HCT116 (cell line): ENCODE measurements around the gene ADAMTS20. TPM values are rescaled to one million over a fixed set of nuclear protein-coding genes. Genes with fewer than 3 reads are reported as not detected.

Source experiments
- ATAC-seq: fragments of 200-7000 bp; cut with Tn5 transposase; 2 replicates; pipeline ENCODE4 v1.9.1; 2020; ENCODE audit warnings: mild to moderate bottlenecking, moderate library complexity
- BruUV-seq: library from RNA; stranded (reverse); fragments of 400-500 nt; replicated peaks from 2 replicates; lab custom pipeline; 2021; lab: Mats Ljungman, UMichigan
- CTCF ChIA-PET: fragments of 300-600 bp; sonication (Branson Sonifier 250); formaldehyde crosslinking; loops from one replicate; lab custom pipeline; 2021; ENCODE audit warnings: antibody characterized with exemption; lab: Charles Lee
- POLR2A ChIA-PET: fragments of 300-600, 350-600 bp; sonication (Branson Sonifier 250); formaldehyde crosslinking; loops from one replicate; lab custom pipeline; 2021; ENCODE audit warnings: antibody characterized with exemption; lab: Charles Lee
- RAD21 ChIA-PET, 2 experiments: fragments of 300-600 bp; sonication (Branson Sonifier 250); formaldehyde crosslinking; loops; one replicate each; lab custom pipeline; 2023; ENCODE audit warnings: low total read pairs in 2 of 2; ENCODE audit not compliant: uncharacterized antibody in 2 of 2, unreplicated experiment in 2 of 2, low non-redundant PET in 1 of 2; lab: Charles Lee
- DNase-seq: peaks from one replicate; pipeline ENCODE4 v3.0.0-alpha.2; 2010; ENCODE audit warnings: low read depth, low spot score
- H2AFZ ChIP-seq: fragments of 200-600 bp; shearing (Covaris generic), sonication (generic); 2 replicates; pipeline ENCODE4 v1.6.1; 2017; ENCODE audit warnings: low read depth, mixed run types, mixed read lengths, antibody characterized with exemption, low read length; ENCODE audit not compliant: poor library complexity, severe bottlenecking
- H3K27ac ChIP-seq: 2 replicates; pipeline ENCODE4 v1.5.1; 2012; ENCODE audit warnings: low read depth, low read length
- H3K27me3 ChIP-seq: fragments of 200-600 bp; sonication (generic); 2 replicates; pipeline ENCODE4 v1.6.1; 2016; ENCODE audit warnings: mixed run types, low read length, mixed read lengths; ENCODE audit not compliant: insufficient read depth
- H3K36me3 ChIP-seq, 2 experiments: fragments of 200-500 bp in 1 of 2; fragments of 200-600 bp in 1 of 2; sonication (Bioruptor generic) in 1 of 2; sonication (generic) in 1 of 2; 2 replicates each; pipeline versions ENCODE4 v1.5.1 to v1.6.1; 2014 to 2016; ENCODE audit warnings: low read length in 2 of 2, inconsistent platforms in 1 of 2, mixed read lengths in 1 of 2, mixed run types in 1 of 2; ENCODE audit not compliant: insufficient read depth in 2 of 2, control insufficient read depth in 1 of 2
- H3K4me1 ChIP-seq, 2 experiments: fragments of 200-600 bp in 1 of 2; sonication (generic) in 1 of 2; 2 replicates each; pipeline versions ENCODE4 v1.5.1 to v1.6.1; 2012 to 2017; ENCODE audit warnings: low read length in 2 of 2, inconsistent platforms in 1 of 2, mild to moderate bottlenecking in 1 of 2, mixed read lengths in 1 of 2, mixed run types in 1 of 2, moderate library complexity in 1 of 2; ENCODE audit not compliant: insufficient read depth in 2 of 2, control insufficient read depth in 1 of 2
- H3K4me2 ChIP-seq: fragments of 200-600 bp; sonication (generic); 2 replicates; pipeline ENCODE4 v1.6.1; 2017; ENCODE audit warnings: mixed run types, low read length, mixed read lengths
- H3K4me3 ChIP-seq, 2 experiments: fragments of 200-600 bp in 1 of 2; sonication (generic) in 1 of 2; replicated peaks in 1 of 2; 2 replicates each; pipeline ENCODE4 v1.5.1; 2011 to 2016; ENCODE audit warnings: low read length in 2 of 2, control low read depth in 1 of 2, low read depth in 1 of 2, mild to moderate bottlenecking in 1 of 2, mixed read lengths in 1 of 2, mixed run types in 1 of 2
- H3K79me2 ChIP-seq: fragments of 200-600 bp; sonication (generic); 2 replicates; pipeline ENCODE4 v1.6.1; 2017; ENCODE audit warnings: mild to moderate bottlenecking, mixed run types, low read length, moderate library complexity, mixed read lengths; ENCODE audit not compliant: insufficient read depth
- H3K9ac ChIP-seq: fragments of 200-600 bp; sonication (generic); 2 replicates; pipeline ENCODE4 v1.6.1; 2016; ENCODE audit warnings: low read length, mixed read lengths
- H3K9me2 ChIP-seq: fragments of 200-600 bp; sonication (generic), shearing (Covaris generic); 2 replicates; pipeline ENCODE4 v1.6.1; 2017; ENCODE audit warnings: mixed run types, mild to moderate bottlenecking, moderate library complexity; ENCODE audit not compliant: insufficient read depth
- H3K9me3 ChIP-seq, 2 experiments: fragments of 200-500 bp in 1 of 2; fragments of 200-600 bp in 1 of 2; sonication (Bioruptor generic) in 1 of 2; sonication (generic) in 1 of 2; 2 replicates each; pipeline ENCODE4 v1.6.1; 2014 to 2017; ENCODE audit warnings: low read length in 2 of 2, mixed read lengths in 2 of 2, inconsistent platforms in 1 of 2, low read depth in 1 of 2, mild to moderate bottlenecking in 1 of 2, mixed run types in 1 of 2, moderate library complexity in 1 of 2; ENCODE audit not compliant: control insufficient read depth in 1 of 2, insufficient read depth in 1 of 2
- H4K20me1 ChIP-seq: fragments of 200-600 bp; sonication (generic), shearing (Covaris generic); 2 replicates; pipeline ENCODE4 v1.6.1; 2017; ENCODE audit warnings: mixed run types, mild to moderate bottlenecking, moderate library complexity; ENCODE audit not compliant: insufficient read depth
- CBX3 ChIP-seq: IDR thresholded peaks from 2 replicates; pipeline ENCODE4 v1.6.1; 2012; ENCODE audit warnings: low read depth
- EGR1 ChIP-seq: IDR thresholded peaks from 2 replicates; pipeline ENCODE4 v1.6.1; 2012; ENCODE audit warnings: low read depth
- ELF1 ChIP-seq: IDR thresholded peaks from 2 replicates; pipeline ENCODE4 v1.6.1; 2012; ENCODE audit warnings: low read depth, borderline replicate concordance
- EZH2 ChIP-seq: fragments of 200-600 bp; sonication (generic); IDR thresholded peaks from 2 replicates; pipeline ENCODE4 v1.6.1; 2017; ENCODE audit warnings: antibody characterized with exemption, mixed run types
- EZH2phosphoT487 ChIP-seq: fragments of 200-600 bp; IDR thresholded peaks from 2 replicates; pipeline ENCODE4 v1.6.1; 2018; ENCODE audit warnings: antibody characterized with exemption, borderline replicate concordance
- FOSL1 ChIP-seq: IDR thresholded peaks from 2 replicates; pipeline ENCODE4 v1.6.1; 2012; ENCODE audit warnings: low read depth
- JUND ChIP-seq: IDR thresholded peaks from 2 replicates; pipeline ENCODE4 v1.6.1; 2012
- MAX ChIP-seq: IDR thresholded peaks from 2 replicates; pipeline ENCODE4 v1.6.1; 2012
- POLR2A ChIP-seq: IDR thresholded peaks from 2 replicates; pipeline ENCODE4 v1.7.0; 2011; ENCODE audit warnings: borderline replicate concordance; ENCODE audit not compliant: insufficient read depth, insufficient read length; ENCODE audit errors: extremely low read depth
- POLR2AphosphoS5 ChIP-seq: IDR thresholded peaks from 2 replicates; pipeline ENCODE4 v1.6.1; 2011; ENCODE audit warnings: mild to moderate bottlenecking, low read depth, low read length, moderate library complexity
- REST ChIP-seq: IDR thresholded peaks from 2 replicates; pipeline ENCODE4 v1.6.1; 2012; ENCODE audit warnings: low read depth
- YY1 ChIP-seq: IDR thresholded peaks from 2 replicates; pipeline ENCODE4 v1.6.1; 2011; ENCODE audit warnings: low read length, low read depth, moderate library complexity, mild to moderate bottlenecking; ENCODE audit not compliant: insufficient replicate concordance; ENCODE audit errors: extremely low read depth
- ZBTB33 ChIP-seq: IDR thresholded peaks from 2 replicates; pipeline ENCODE4 v1.6.1; 2011; ENCODE audit warnings: mild to moderate bottlenecking, low read length, moderate library complexity; ENCODE audit not compliant: insufficient replicate concordance; ENCODE audit errors: extremely low read depth
- intact Hi-C: fragments of 100-400 bp; cut with micrococcal nuclease; formaldehyde crosslinking; loops from 2 replicates; pipeline ENCODE4 v1.10.0; 2022
- total RNA-seq: library from RNA; stranded (reverse); gene quantifications from one replicate; pipeline ENCODE4 v1.2.1, GENCODE V29; 2021; ENCODE audit not compliant: unreplicated experiment

The ADAMTS20 gene
- total RNA-seq, 1 experiment from 2014 or later, result not detected

GRCh38 chr12:43370263-43370662, 181.7 kb downstream of the ADAMTS20 start (continued):
- no peak for TF ChIP-seq REST

- Histone ChIP-seq H3K36me3 (no peaks in the 10 kb centered on the region), H3K4me1 (peaks cover 8 to 10% of the 10 kb centered on the region in 2 experiments), H2AFZ (peak overlapping the region; percentile 94), H3K9ac (no peak overlapping the region), H3K4me2 (peak overlapping the region; percentile 42), H4K20me1 (no peaks in the 10 kb centered on the region), H3K9me2 (no peaks in the 10 kb centered on the region; the same call in 1 of the 2 replicates), H3K4me3 (no peak overlapping the region; a peak in 1 of 4 replicates), H3K79me2 (no peaks in the 10 kb centered on the region), H3K9me3 (no peaks in the 10 kb centered on the region), H3K27ac (no peak overlapping the region), H3K27me3 (no peaks in the 10 kb centered on the region)
- DNase-seq (no peak), ATAC-seq (peak; percentile 61)
- BruUV-seq, result no TSS peak
- RAD21 ChIA-PET, result no interaction called here
- POLR2A ChIA-PET, result no interaction called here
- CTCF ChIA-PET, result interaction anchor here (1.4 kb wide), 1 partner anchor 14 kb away, joined by 4 read pairs; no protein-coding TSS in a partner anchor
- intact Hi-C loops, result no loop called here
- no peak for TF ChIP-seq YY1
- no peak for TF ChIP-seq ELF1
- TF ChIP-seq CBX3, result no peak
- TF ChIP-seq EGR1, result peak; percentile 51; the same call in 1 of the 2 replicates
- no peak for TF ChIP-seq EZH2
- no peak for TF ChIP-seq POLR2A
- no peak for TF ChIP-seq ZBTB33
- TF ChIP-seq POLR2AphosphoS5, result no peak
- peak; percentile 66 for TF ChIP-seq FOSL1
- no peak for TF ChIP-seq MAX
- peak; percentile 34; the same call in 1 of the 2 replicates for TF ChIP-seq JUND
- no peak for TF ChIP-seq EZH2phosphoT487
Observed at GRCh38 chr12:43362910-43363694, 188.9 kb downstream of the ADAMTS20 start.
